ENCODE measurements around the gene SCAMP1.

SCAMP1 gene

GRCh38 chr5:78471896-78472295, 111.5 kb downstream of the SCAMP1 start:
- Mint-ChIP-seq H3K9me3 (no peaks in the 10 kb centered on the region), H3K4me3 (no peak overlapping the region), H3K27ac (no peak overlapping the region), H3K27me3 (ENCODE audit: low read depth) (no peaks in the 10 kb centered on the region), H3K36me3 (ENCODE audit: low read depth) (peaks cover 4% of the 10 kb centered on the region), H3K4me1 (no peaks in the 10 kb centered on the region)
- no peak for TF ChIP-seq CTCF (IDR thresholded peaks at IDR 0.05; ENCODE audit: unreplicated experiment in 3 of 3)

- Mint-ChIP-seq H3K4me3 (no peak overlapping the region), H3K4me1 (no peaks in the 10 kb centered on the region), H3K27ac (peak overlapping the region in 1 of 3 experiments; percentile 7), H3K36me3 (ENCODE audit: low read depth) (peaks cover 4% of the 10 kb centered on the region), H3K9me3 (no peaks in the 10 kb centered on the region), H3K27me3 (ENCODE audit: low read depth) (no peaks in the 10 kb centered on the region)
- peak in 2 of 3 experiments; percentile 15 to 32 for TF ChIP-seq CTCF (IDR thresholded peaks at IDR 0.05; ENCODE audit: unreplicated experiment in 3 of 3)
Observed at GRCh38 chr5:78472469-78473106, 112.2 kb downstream of the SCAMP1 start.

GRCh38 chr5:78473751-78474150, 113.3 kb downstream of the SCAMP1 start:
- H3K4me3 Mint-ChIP-seq: no peak overlapping the region
- no peaks in the 10 kb centered on the region for H3K4me1 Mint-ChIP-seq
- no peak for TF ChIP-seq CTCF (IDR thresholded peaks at IDR 0.05; ENCODE audit: unreplicated experiment in 3 of 3)

GRCh38 chr5:78475370-78475769, 115.0 kb downstream of the SCAMP1 start:
- no peak overlapping the region for H3K4me3 Mint-ChIP-seq
- H3K9me3 Mint-ChIP-seq: no peaks in the 10 kb centered on the region
- H3K27me3 Mint-ChIP-seq (ENCODE audit: low read depth): no peaks in the 10 kb centered on the region
- H3K27ac Mint-ChIP-seq: no peak overlapping the region
- H3K4me1 Mint-ChIP-seq: no peaks in the 10 kb centered on the region
- H3K36me3 Mint-ChIP-seq (ENCODE audit: low read depth): peaks cover 4% of the 10 kb centered on the region
- TF ChIP-seq CTCF (IDR thresholded peaks at IDR 0.05; ENCODE audit: unreplicated experiment in 3 of 3): no peak

More at GRCh38 chr5:78473751-78474150, 113.3 kb downstream of the SCAMP1 start:
- H3K27me3 Mint-ChIP-seq (ENCODE audit: low read depth): no peaks in the 10 kb centered on the region
- H3K9me3 Mint-ChIP-seq: no peaks in the 10 kb centered on the region
- H3K36me3 Mint-ChIP-seq (ENCODE audit: low read depth): peaks cover 4% of the 10 kb centered on the region
- H3K27ac Mint-ChIP-seq: no peak overlapping the region

- no peaks in the 10 kb centered on the region for H3K27me3 Mint-ChIP-seq (ENCODE audit: low read depth)
- no peak overlapping the region for H3K4me3 Mint-ChIP-seq
- H3K27ac Mint-ChIP-seq: no peak overlapping the region
- no peaks in the 10 kb centered on the region for H3K9me3 Mint-ChIP-seq
- TF ChIP-seq CTCF (IDR thresholded peaks at IDR 0.05; ENCODE audit: unreplicated experiment in 3 of 3): no peak
- H3K4me1 Mint-ChIP-seq: no peaks in the 10 kb centered on the region
- peaks cover 9% of the 10 kb centered on the region for H3K36me3 Mint-ChIP-seq (ENCODE audit: low read depth)
Observed at GRCh38 chr5:78476795-78477194, 116.4 kb downstream of the SCAMP1 start.

GRCh38 chr5:78482948-78483347, 122.5 kb downstream of the SCAMP1 start:
- peaks cover 15% of the 10 kb centered on the region for H3K4me1 Mint-ChIP-seq
- H3K27me3 Mint-ChIP-seq (ENCODE audit: low read depth): no peaks in the 10 kb centered on the region
- TF ChIP-seq CTCF (IDR thresholded peaks at IDR 0.05; ENCODE audit: unreplicated experiment in 3 of 3): no peak
- peaks cover 35% of the 10 kb centered on the region for H3K36me3 Mint-ChIP-seq (ENCODE audit: low read depth)
- no peak overlapping the region for H3K27ac Mint-ChIP-seq
- H3K9me3 Mint-ChIP-seq: no peaks in the 10 kb centered on the region
- H3K4me3 Mint-ChIP-seq: no peak overlapping the region
